Kasumi-1 (cell line): ENCODE measurements around the gene TBL3.
"Not testable (repeated sequence)": the region's sequence is repeated elsewhere in the genome, so short reads cannot be mapped to it uniquely, and the experiment has no call there.

Source experiments
- DNase-seq, 2 experiments: peaks; one replicate each; lab custom pipeline; 2025; lab: John Stamatoyannopoulos, UW

The TBL3 gene

GRCh38 chr16:1942810-1943726 lies 28.8 kb upstream of the TBL3 start, which contains the start of gene MSRB1:
Gene MSRB1, minus strand, starts transcription at chr16:1943199. Its CDS starts 43 bp downstream, at chr16:1943156.
- peak; percentile 88 to 90 for DNase-seq

GRCh38 chr16:1944612-1945199 lies 27.1 kb upstream of the TBL3 start:
- no peak for DNase-seq

- DNase-seq: no peak
These were observed 26.1 kb upstream of the TBL3 start for GRCh38 chr16:1945559-1946391.

- DNase-seq: no peak
These were observed 25.1 kb upstream of the TBL3 start for GRCh38 chr16:1946495-1947368.

GRCh38 chr16:1947369-1947670 lies 24.5 kb upstream of the TBL3 start:
- no peak for DNase-seq

DNA sequence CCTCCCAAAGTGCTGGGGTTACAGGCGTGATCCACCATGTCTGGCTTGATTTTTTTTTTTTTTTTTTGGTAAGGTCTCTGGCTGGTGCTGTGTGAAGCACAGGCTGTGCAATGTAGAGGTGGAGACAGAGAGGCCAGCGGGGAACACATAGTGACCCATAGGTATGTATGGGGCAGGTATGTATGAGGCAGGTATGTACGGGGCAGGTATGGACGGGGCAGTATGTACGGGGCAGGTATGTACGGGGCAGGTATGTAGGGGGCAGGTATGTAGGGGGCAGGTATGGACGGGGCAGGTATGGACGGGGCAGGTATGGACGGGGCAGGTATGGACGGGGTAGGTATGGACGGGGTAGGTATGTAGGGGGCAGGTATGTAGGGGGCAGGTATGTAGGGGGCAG lies 22.3 kb upstream of the TBL3 start:
- DNase-seq: no peak

DNA sequence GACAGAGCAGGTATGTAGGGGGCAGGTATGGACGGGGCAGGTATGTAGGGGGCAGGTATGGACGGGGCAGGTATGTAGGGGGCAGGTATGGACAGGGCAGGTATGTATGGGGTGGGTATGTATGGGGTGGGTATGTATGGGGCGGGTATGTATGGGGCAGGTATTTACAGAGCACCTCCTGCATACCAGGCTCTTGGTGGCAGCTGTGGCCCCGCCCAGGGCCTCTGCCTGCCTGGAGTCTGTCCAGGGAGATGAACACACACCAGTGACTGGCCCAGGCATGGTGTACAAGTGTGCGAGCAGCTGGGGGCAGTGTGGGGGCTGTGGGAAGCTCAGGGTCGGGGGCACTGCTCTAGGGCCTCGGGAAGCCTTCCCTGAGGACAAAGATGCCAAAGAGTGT lies 21.8 kb upstream of the TBL3 start:
- DNase-seq: no peak

DNA sequence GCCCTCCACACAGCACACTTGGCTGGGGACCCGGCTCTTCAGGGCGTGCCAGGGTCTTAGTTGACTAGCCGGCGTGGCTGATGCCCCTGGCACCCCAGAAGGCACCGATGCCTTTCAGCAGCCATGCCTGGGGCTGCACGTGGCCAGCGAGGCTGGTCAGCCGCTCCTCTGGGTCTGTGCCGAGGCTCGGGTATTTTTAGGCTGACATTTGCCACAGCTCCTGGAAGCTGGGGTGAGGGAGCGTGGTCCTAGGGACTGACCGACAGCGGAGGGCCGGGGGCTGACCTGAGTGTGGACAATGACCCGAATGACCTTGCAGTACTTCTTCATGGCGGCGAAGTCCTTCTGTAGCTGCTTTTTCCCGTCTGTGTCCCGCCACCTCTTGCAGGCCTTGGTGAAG lies 21.3 kb upstream of the TBL3 start:
- DNase-seq: no peak

DNA sequence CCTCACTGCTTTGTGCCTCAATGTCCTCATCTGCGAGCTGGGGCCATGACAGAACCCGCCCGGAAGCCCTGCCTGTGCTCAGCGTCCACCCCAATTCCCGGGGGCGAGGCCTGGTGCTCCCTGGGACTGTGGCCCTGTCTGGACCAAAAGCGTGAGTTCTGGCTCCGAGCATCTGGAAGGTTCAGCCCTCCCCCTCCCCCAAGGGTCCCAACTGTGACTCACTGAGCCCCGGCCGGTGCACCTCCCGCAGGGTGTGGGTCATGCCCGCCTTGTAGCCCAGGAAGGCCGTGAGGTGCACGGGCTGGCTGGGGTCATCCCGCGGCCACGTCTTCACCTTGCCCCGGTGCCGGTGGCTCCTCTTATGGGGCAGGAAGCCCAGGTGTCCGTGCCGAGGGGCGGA lies 18.1 kb upstream of the TBL3 start:
- DNase-seq: no peak

DNA sequence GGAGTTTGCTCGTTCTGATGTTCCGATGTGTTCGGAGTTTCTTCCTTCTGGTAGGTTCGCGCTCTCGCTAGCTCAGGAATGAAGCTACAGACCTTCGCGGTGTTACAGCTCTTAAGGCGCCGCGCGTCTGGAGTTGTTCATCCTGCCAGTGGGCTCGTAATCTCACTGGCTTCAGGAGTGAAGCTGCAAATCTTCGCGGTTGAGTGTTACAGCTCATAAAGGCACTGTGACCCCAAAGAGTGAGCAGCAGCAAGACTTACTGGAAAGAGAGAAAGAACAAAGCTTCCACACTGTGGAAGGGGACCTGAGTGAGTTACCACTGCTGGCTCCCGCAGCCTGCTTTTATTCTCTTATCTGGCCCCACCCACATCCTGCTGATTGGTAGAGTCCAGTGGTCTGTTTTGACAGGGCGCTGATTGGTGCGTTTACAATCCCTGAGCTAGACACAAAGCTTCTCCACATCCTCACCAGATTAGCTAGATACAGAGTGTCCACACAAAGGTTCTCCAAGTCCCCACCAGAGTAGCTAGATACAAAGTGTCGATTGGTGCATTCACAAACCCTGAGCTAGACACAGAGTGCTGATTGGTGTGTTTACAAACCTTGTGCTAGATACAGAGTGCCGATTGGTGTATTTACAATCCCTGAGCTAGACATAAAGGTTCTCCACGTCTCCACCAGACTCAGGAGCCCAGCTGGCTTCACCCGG lies 14.3 kb upstream of the TBL3 start:
- DNase-seq: not testable (repeated sequence)

DNA sequence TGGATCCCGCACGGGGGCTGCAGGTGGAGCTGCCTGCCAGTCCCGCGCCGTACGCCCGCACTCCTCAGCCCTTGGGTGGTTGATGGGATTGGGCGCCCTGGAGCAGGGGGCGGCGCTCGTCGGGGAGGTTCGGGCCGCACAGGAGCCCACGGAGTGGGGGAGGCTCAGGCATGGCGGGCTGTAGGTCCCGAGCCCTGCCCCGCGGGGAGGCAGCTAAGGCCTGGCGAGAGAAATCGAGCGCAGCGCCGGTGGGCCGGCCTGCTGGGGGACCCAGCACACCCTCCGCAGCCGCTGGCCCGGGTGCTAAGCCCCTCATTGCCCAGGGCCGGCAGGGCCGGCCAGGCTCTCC lies 13.7 kb upstream of the TBL3 start:
- DNase-seq: not testable (repeated sequence)

DNA sequence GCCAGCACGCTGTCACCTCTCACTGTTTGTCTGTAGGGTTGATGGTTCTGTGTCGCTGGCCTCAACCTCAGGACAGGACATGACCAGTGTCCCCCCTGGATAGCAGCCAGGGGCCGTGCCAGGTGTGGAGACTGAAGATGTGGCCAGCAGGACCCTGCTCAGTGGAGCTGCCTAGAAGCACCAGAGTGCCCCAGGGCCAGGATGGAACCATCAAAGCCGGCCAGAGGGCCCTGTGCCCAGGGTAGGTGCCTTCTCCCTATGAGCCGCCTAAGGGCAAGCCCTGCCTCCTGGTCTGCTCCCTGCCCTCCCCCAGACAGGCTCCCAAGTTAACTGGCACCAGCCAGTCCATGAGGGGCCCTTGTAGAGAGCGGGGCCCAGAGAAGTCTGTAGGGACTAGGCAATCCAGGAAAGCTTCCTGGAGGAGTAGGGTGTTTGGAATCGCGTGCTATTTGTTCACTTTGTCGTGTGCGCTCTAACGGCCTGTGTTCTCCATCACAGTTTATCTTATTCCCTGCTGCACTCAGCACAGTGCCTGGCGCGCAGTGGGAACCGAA lies 13.1 kb upstream of the TBL3 start:
- DNase-seq: no peak

DNA sequence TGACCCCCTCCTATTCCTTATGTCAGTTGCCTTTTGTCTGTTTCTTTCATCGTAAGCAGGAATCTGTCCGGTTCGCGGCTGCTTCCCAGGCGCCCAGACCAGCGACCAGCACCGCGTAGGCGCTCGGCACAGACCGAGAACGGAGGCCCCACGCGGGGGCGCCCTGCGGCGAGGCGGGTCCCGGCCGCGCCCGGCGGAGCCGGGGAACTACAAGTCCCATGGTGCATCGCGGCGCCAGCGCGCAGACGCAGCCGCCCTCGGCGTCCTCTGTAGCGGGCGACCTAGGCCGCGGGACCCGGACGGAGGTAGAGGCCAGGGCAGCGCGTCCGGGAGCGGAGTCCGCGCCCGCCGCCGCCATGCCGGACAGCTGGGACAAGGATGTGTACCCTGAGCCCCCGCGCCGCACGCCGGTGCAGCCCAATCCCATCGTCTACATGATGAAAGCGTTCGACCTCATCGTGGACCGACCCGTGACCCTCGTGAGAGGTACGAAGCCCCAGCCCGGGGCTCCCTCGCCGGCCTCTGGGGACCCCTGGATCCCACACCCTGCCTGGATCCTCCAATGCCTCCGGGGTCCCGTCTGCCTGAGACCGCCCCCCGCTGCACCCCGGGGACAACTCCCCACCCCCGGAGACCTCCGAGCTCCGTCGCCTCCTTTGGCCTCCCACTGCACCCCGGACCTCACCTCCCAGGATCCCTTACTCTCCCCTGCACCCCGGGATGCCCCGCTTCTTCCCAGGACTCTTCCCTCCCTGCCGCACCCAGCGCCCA lies 12.4 kb upstream of the TBL3 start, which contains the start of gene NDUFB10:
Gene NDUFB10 (plus strand): TSS at position 270 of the 771 bp plus-strand sequence. CDS start 87 bp downstream, at position 357.
- peak; percentile 30 to 55 for DNase-seq

DNA sequence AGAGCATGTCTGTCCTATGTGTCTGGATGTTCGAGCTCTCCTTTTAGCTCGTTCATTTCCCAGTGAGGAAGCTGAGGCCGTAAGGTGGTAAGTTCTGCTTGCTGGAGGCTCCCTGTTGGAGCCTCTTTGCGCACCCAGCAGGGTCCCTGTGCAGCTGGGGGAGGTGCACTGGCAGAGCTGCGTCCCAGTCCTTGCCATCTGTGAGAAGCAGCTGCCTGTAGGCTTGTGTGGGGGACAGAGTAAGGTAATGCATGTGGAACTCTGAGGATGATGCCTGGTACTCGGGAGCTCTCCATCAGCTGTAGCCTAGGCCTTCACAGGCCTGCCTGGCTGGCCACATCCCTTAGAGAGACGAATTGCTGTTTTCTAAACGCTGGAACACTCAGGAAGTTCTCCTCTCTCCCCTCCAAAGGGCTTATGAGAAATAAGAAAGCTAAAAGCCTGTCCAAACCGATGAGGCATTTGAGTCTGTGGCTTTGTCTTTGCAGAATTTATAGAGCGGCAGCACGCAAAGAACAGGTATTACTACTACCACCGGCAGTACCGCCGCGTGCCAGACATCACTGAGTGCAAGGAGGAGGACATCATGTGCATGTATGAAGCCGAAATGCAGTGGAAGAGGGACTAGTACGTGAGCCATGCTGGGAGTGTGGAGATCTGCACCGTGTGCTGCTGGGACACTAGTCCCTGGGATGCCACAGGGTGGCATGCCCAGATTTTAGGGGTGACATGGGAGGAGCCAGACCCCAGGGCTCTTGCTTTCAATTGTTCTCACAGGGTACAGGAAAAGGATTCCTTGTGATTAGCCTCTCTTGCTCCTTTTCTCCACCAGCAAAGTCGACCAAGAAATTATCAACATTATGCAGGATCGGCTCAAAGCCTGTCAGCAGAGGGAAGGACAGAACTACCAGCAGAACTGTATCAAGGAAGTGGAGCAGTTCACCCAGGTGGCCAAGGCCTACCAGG lies 10.9 kb upstream of the TBL3 start:
- peak; percentile 26 to 39 for DNase-seq

GRCh38 chr16:1961651-1962067 lies 10.2 kb upstream of the TBL3 start:
- DNase-seq: peak in 1 of 2 experiments; percentile 39

DNA sequence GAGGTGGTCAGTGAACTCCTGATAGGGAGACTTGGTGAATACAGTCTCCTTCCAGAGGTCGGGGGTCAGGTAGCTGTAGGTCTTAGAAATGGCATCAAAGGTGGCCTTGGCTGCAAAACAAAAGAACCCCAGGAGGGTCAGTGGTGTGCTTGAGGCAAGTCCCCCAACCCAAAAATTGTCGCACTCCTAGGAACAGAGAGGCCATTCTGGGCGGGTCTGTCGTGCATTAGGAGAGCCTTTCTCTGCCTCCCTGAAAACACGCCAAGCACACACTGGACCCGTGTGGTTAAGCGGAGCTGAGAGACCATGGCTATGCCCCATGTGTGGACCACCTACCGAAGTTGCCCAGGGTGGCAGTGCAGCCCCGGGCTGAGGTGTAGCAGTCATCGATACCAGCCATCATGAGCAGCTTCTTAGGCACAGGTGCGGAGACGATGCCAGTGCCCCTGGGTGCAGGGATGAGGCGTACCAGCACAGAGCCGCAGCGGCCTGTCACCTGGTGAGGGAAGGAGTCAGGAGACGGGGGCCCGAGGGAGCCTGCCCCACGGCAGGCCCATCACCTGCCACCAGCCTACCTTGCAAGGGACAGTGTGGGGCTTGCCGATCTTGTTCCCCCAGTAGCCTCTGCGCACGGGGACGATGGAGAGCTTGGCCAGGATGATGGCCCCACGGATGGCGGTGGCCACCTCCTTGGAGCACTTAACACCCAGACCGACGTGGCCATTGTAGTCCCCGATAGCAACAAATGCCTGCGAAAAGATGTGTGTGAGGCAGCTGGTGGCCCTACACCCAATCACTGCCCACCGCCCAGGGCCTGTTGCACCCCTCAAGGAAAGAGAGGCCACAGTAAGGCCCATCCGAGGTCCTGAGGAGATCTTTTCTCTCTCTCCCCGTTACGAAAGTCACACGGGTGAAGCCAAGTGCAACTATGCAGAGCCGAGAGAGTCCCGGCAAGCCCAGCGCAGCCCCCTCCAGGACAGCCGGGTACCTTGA lies 9.4 kb upstream of the TBL3 start:
- not testable (repeated sequence) for DNase-seq

DNA sequence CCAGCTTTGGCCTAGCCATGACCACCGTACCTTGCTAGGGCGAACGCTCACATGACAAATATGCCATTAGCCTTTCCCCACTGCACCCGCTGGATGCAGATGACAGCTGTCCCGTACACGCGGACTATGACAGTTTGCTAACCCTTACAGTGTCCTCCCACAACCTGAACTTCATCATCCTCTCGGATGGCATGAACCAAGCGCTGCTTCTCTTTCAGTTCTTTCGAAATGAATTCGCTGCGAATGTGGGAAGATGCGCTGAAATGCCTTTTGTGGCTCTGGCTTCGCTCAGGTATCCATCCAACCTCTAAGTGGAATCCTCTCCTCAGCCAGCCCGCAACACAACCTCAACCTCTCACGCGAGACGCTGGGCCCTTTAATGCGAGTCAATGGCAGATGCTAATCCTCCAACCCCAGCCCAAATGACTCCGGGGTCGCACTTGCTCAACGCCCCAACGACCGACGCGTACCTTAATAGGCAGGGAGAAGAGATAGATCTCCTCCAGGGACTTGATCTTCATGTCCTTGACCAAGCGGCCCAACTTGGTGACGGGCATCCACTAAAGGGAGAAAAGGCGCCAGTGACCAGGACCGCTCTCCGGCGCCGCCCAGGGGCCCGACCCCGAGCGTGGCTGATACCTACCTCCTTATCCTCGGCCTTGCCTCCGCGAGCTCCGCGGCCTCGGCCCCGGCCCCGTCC lies 7.9 kb upstream of the TBL3 start:
- DNase-seq: no peak
